ENCODE data around the gene SLC43A1.

The SLC43A1 gene

GRCh38 chr11:57479911-57480310 is 35.6 kb downstream of the SLC43A1 start:
- no peak for DNase-seq (ENCODE audit: low read depth in 3 of 3, low spot score in 1 of 3)

- DNase-seq (ENCODE audit: low read depth in 3 of 3, low spot score in 1 of 3), result no peak
These were observed 36.4 kb downstream of the SLC43A1 start for GRCh38 chr11:57479021-57479663.

- no peak for DNase-seq (ENCODE audit: low read depth in 3 of 3, low spot score in 1 of 3)
These were observed 37.9 kb downstream of the SLC43A1 start for GRCh38 chr11:57477507-57478189.

- DNase-seq (ENCODE audit: low read depth in 3 of 3, low spot score in 1 of 3), result peak in 1 of 3 donors; percentile 21
These were observed 38.6 kb downstream of the SLC43A1 start for GRCh38 chr11:57476757-57477506.

- peak in 1 of 3 donors; percentile 30 for DNase-seq (ENCODE audit: low read depth in 3 of 3, low spot score in 1 of 3)
These were observed 39.3 kb downstream of the SLC43A1 start for GRCh38 chr11:57476047-57476756.

GRCh38 chr11:57475671-57476046 is 39.8 kb downstream of the SLC43A1 start:
- DNase-seq (ENCODE audit: low read depth in 3 of 3, low spot score in 1 of 3), result no peak

GRCh38 chr11:57475191-57475590 is 40.3 kb downstream of the SLC43A1 start:
- DNase-seq (ENCODE audit: low read depth in 3 of 3, low spot score in 1 of 3), result no peak

GRCh38 chr11:57474803-57475115 is 40.7 kb downstream of the SLC43A1 start:
- no peak for DNase-seq (ENCODE audit: low read depth in 3 of 3, low spot score in 1 of 3)

GRCh38 chr11:57474017-57474802 is 41.3 kb downstream of the SLC43A1 start:
- no peak for DNase-seq (ENCODE audit: low read depth in 3 of 3, low spot score in 1 of 3)

- no peak for DNase-seq (ENCODE audit: low read depth in 3 of 3, low spot score in 1 of 3)
These were observed 42.1 kb downstream of the SLC43A1 start for GRCh38 chr11:57473285-57473841.

GRCh38 chr11:57471496-57471895 is 44.0 kb downstream of the SLC43A1 start:
- DNase-seq (ENCODE audit: low read depth in 3 of 3, low spot score in 1 of 3), result no peak

- no peak for DNase-seq (ENCODE audit: low read depth in 3 of 3, low spot score in 1 of 3)
These were observed 46.2 kb downstream of the SLC43A1 start for GRCh38 chr11:57469268-57469667.

- DNase-seq (ENCODE audit: low read depth in 3 of 3, low spot score in 1 of 3), result no peak
These were observed 47.2 kb downstream of the SLC43A1 start for GRCh38 chr11:57468276-57468675.

GRCh38 chr11:57467508-57468157 is 47.9 kb downstream of the SLC43A1 start:
- no peak for DNase-seq (ENCODE audit: low read depth in 3 of 3, low spot score in 1 of 3)

GRCh38 chr11:57466680-57467079 is 48.8 kb downstream of the SLC43A1 start:
- DNase-seq (ENCODE audit: low read depth in 3 of 3, low spot score in 1 of 3), result no peak

- DNase-seq (ENCODE audit: low read depth in 3 of 3, low spot score in 1 of 3), result no peak
These were observed 50.8 kb downstream of the SLC43A1 start for GRCh38 chr11:57464539-57465181.

- DNase-seq (ENCODE audit: low read depth in 3 of 3, low spot score in 1 of 3), result no peak
These were observed 51.6 kb downstream of the SLC43A1 start for GRCh38 chr11:57463671-57464538.

- no peak for DNase-seq (ENCODE audit: low read depth in 3 of 3, low spot score in 1 of 3)
These were observed 52.9 kb downstream of the SLC43A1 start for GRCh38 chr11:57462597-57462996.

All from stimulated activated CD4-positive, alpha-beta T cell treated with anti-CD3 and anti-CD28 coated beads, TNF-alpha, amount 100 ng/mL, for 1 hour (primary cell).